ENCODE measurements around the gene CSN3. TPM values are rescaled to one million over a fixed set of nuclear protein-coding genes. Genes with fewer than 3 reads are reported as not detected.

CSN3 gene
- not detected in 5 replicates for total RNA-seq (2022; extraction: Qiagen RNA extraction; ENCODE audit: low read depth)

DNA sequence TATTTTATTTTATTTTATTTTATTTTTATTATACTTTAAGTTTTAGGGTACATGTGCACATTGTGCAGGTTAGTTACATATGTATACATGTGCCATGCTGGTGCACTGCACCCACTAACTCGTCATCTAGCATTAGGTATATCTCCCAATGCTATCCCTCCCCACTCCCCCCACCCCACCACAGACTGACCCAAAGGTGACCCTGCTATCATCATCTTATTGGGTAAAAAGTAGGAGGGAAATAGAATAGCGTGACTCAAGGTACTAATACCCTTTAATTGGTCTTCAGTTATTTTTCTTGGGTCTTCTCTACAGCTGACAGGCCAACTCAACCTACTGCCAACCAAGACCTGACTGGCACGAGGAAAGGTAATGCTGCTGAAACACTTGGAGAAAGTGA lies at the start of gene CSN3:
Gene CSN3, plus strand, starts transcription at position 301 of the 400 bp plus-strand sequence. CDS start 2,223 bp downstream, outside the sequence.

DNA sequence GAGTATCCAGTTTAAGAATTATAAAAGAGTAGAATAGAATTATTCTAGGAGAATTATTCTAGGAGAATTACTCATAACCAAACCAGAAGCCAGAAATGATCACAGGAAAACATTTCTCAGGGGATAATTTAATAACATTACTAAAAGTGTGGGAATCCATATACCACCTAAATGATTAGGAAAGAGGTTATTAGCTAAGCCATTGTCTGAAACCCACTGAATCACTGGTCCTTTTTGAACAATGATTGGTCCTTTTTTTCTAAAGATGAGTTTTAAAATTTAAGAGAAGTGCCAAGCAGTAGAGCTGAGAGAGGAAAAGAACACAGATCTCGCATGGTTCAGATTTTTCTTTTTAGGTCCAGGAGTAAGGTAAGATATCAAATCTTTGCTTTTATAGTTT lies 47.0 kb upstream of the CSN3 start, which contains the start of gene ODAM:
Gene ODAM, plus strand, starts transcription at position 301 of the 400 bp plus-strand sequence. CDS start 819 bp downstream, outside the sequence.

DNA sequence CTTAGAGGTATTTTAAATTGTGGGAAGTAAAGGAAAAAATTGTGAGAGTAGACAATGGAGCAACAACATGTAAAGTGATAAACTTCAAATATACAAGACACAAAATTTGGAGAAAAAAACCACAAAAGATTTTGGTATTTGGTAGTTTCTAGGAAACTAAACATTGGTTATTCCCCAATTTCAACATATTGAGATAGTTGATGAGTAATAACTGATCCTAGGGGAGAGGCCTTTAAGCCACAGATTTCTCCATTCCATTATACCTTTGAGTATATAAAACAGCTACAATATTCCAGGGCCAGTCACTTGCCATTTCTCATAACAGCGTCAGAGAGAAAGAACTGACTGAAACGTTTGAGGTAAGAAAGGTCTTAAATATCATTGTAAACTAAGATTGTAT lies 16.6 kb upstream of the CSN3 start, which contains the start of gene FDCSP:
Gene FDCSP, plus strand, starts transcription at position 301 of the 400 bp plus-strand sequence. CDS start 5,071 bp downstream, outside the sequence.

Other genes starting within 250 kb of the CSN3 start
- not detected in 5 replicates for gene STATH, start 246.6 kb upstream of the CSN3 start, total RNA-seq (2022; extraction: Qiagen RNA extraction; ENCODE audit: low read depth)
- not detected in 5 replicates for gene HTN3, start 214.1 kb upstream of the CSN3 start, total RNA-seq (2022; extraction: Qiagen RNA extraction; ENCODE audit: low read depth)
- gene HTN1, start 192.2 kb upstream of the CSN3 start, total RNA-seq (2022; extraction: Qiagen RNA extraction; ENCODE audit: low read depth): not detected in 5 replicates
- not detected in 5 replicates for gene PRR27, start 88.4 kb upstream of the CSN3 start, total RNA-seq (2022; extraction: Qiagen RNA extraction; ENCODE audit: low read depth)
- not detected in 5 replicates for gene ODAM, start 46.9 kb upstream of the CSN3 start, total RNA-seq (2022; extraction: Qiagen RNA extraction; ENCODE audit: low read depth)
- gene FDCSP, start 16.5 kb upstream of the CSN3 start, total RNA-seq (2022; extraction: Qiagen RNA extraction; ENCODE audit: low read depth): not detected in 5 replicates
- gene CABS1, start 92.4 kb downstream of the CSN3 start, total RNA-seq (2022; extraction: Qiagen RNA extraction; ENCODE audit: low read depth): not detected in 5 replicates
- gene SMR3A, start 118.2 kb downstream of the CSN3 start, total RNA-seq (2022; extraction: Qiagen RNA extraction; ENCODE audit: low read depth): not detected in 5 replicates
- gene SMR3B, start 140.5 kb downstream of the CSN3 start, total RNA-seq (2022; extraction: Qiagen RNA extraction; ENCODE audit: low read depth): not detected in 5 replicates
- not detected in 5 replicates for gene OPRPN, start 155.3 kb downstream of the CSN3 start, total RNA-seq (2022; extraction: Qiagen RNA extraction; ENCODE audit: low read depth)
- gene MUC7, start 229.6 kb downstream of the CSN3 start, total RNA-seq (2022; extraction: Qiagen RNA extraction; ENCODE audit: low read depth): not detected in 5 replicates